ENCODE data around the gene ATG12. TPM values are rescaled to one million over a fixed set of nuclear protein-coding genes. Genes with fewer than 3 reads are reported as not detected.
"Not testable (repeated sequence)": the region's sequence is repeated elsewhere in the genome, so short reads cannot be mapped to it uniquely, and the experiment has no call there.

The ATG12 gene
- total RNA-seq, result 100 to 1,000 TPM in 1 of 4 donors, 10 to 100 TPM in 3; 27.4 to 118 (median 63.7) TPM

- TF ChIP-seq POLR2A (IDR thresholded peaks at IDR 0.05) (peak; percentile 55 to 79), CTCF (IDR thresholded peaks at IDR 0.05) (peak in 1 of 4 experiments; percentile 4)
- Histone ChIP-seq H3K36me3 (no peaks in the 10 kb centered on the region), H3K4me1 (peaks cover 0 to 5% of the 10 kb centered on the region in 2 donors), H3K27ac (peak within 1 kb of the TSS; percentile 94 to 96), H3K4me3 (peak within 1 kb of the TSS; percentile 88), H3K9me3 (no peaks in the 10 kb centered on the region), H3K27me3 (no peaks in the 10 kb centered on the region)
- intact Hi-C loops (cut with DNase I; ENCODE audit: low total_unique reads), result no loop called here
- DNase-seq, result peak; percentile 86 to 90
These were observed at the start of gene ATG12, which contains the start of gene AP3S1 for GRCh38 chr5:115841382-115842088. Gene ATG12, minus strand, starts transcription at chr5:115841565. Its CDS starts 13 bp downstream, at chr5:115841552. Gene AP3S1, plus strand, starts transcription at chr5:115841935. Its CDS starts 103 bp downstream, at chr5:115842038.

GRCh38 chr5:115888027-115888426, 46.7 kb upstream of the ATG12 start:
- Histone ChIP-seq H3K27ac (no peak overlapping the region), H3K36me3 (no peaks in the 10 kb centered on the region), H3K27me3 (no peaks in the 10 kb centered on the region), H3K4me1 (no peaks in the 10 kb centered on the region), H3K4me3 (no peak overlapping the region), H3K9me3 (no peaks in the 10 kb centered on the region)
- intact Hi-C loops (cut with DNase I; ENCODE audit: low total_unique reads), result no loop called here
- no peak for TF ChIP-seq CTCF (IDR thresholded peaks at IDR 0.05)
- TF ChIP-seq POLR2A (IDR thresholded peaks at IDR 0.05), result no peak
- DNase-seq, result no peak

- H3K27me3 ChIP-seq; H3K9me3 ChIP-seq; H3K4me1 ChIP-seq; H3K27ac ChIP-seq; H3K36me3 ChIP-seq; DNase-seq; H3K4me3 ChIP-seq; intact Hi-C loops (cut with DNase I; ENCODE audit: low total_unique reads): not testable (repeated sequence)
These were observed 43.8 kb upstream of the ATG12 start for GRCh38 chr5:115885208-115885607.

GRCh38 chr5:115884704-115885103, 43.3 kb upstream of the ATG12 start:
- intact Hi-C loops (cut with DNase I; ENCODE audit: low total_unique reads), result no loop called here
- H3K9me3 ChIP-seq, result no peaks in the 10 kb centered on the region
- DNase-seq, result no peak
- H3K36me3 ChIP-seq, result no peaks in the 10 kb centered on the region
- TF ChIP-seq POLR2A (IDR thresholded peaks at IDR 0.05) (no peak), CTCF (IDR thresholded peaks at IDR 0.05) (no peak)
- no peaks in the 10 kb centered on the region for H3K27me3 ChIP-seq
- no peaks in the 10 kb centered on the region for H3K4me1 ChIP-seq
- no peak overlapping the region for H3K27ac ChIP-seq
- no peak overlapping the region for H3K4me3 ChIP-seq

- intact Hi-C loops (cut with DNase I; ENCODE audit: low total_unique reads); H3K36me3 ChIP-seq; DNase-seq; H3K4me3 ChIP-seq; H3K9me3 ChIP-seq; H3K4me1 ChIP-seq; H3K27ac ChIP-seq; H3K27me3 ChIP-seq: not testable (repeated sequence)
These were observed 41.1 kb upstream of the ATG12 start for GRCh38 chr5:115882434-115882833.

- H3K36me3 ChIP-seq; intact Hi-C loops (cut with DNase I; ENCODE audit: low total_unique reads): not testable (repeated sequence)
These were observed 36.0 kb upstream of the ATG12 start for GRCh38 chr5:115877342-115877741.

More at GRCh38 chr5:115877342-115877741, 36.0 kb upstream of the ATG12 start:
- not testable (repeated sequence) for DNase-seq, H3K27ac ChIP-seq, H3K9me3 ChIP-seq, H3K4me3 ChIP-seq, H3K27me3 ChIP-seq, H3K4me1 ChIP-seq

Data from uterus (tissue), 4 donors.